Liver (tissue), 9 donors: ENCODE data around the gene VWF. TPM values are rescaled to one million over a fixed set of nuclear protein-coding genes. Genes with fewer than 3 reads are reported as not detected.

Experiments
- DNase-seq: peaks from one replicate; pipeline ENCODE4 v3.0.0-alpha.2; 2017; ENCODE audit warnings: low spot score
- H3K27ac ChIP-seq, 2 donors: one replicate each; pipeline ENCODE4 v1.7.0; 2013; ENCODE audit warnings: inconsistent platforms in 2 of 2, low read length in 2 of 2, control low read depth in 1 of 2, low read depth in 1 of 2, mild to moderate bottlenecking in 1 of 2
- H3K27me3 ChIP-seq, 4 donors: one replicate each; pipeline versions ENCODE4 v1.6.1 to v1.7.0; 2013; ENCODE audit warnings: low read length in 3 of 4, inconsistent platforms in 1 of 4, mild to moderate bottlenecking in 1 of 4, moderate library complexity in 1 of 4; ENCODE audit not compliant: control insufficient read depth in 4 of 4, insufficient read depth in 4 of 4
- H3K36me3 ChIP-seq, 4 donors: one replicate each; pipeline versions ENCODE4 v1.6.1 to v1.7.0; 2013; ENCODE audit warnings: low read length in 3 of 4, mild to moderate bottlenecking in 3 of 4, low read depth in 1 of 4, moderate library complexity in 1 of 4; ENCODE audit not compliant: control insufficient read depth in 4 of 4, insufficient read depth in 3 of 4
- H3K4me1 ChIP-seq, 4 donors: one replicate each; pipeline versions ENCODE4 v1.6.1 to v1.7.0; 2013; ENCODE audit warnings: low read length in 3 of 4, mild to moderate bottlenecking in 3 of 4, moderate library complexity in 1 of 4; ENCODE audit not compliant: control insufficient read depth in 4 of 4, insufficient read depth in 4 of 4
- H3K4me3 ChIP-seq, 3 donors: one replicate each; pipeline versions ENCODE4 v1.6.1 to v1.7.0; 2013; ENCODE audit warnings: low read length in 3 of 3, control low read depth in 1 of 3, low read depth in 1 of 3, mild to moderate bottlenecking in 1 of 3
- H3K9ac ChIP-seq, 2 donors: one replicate each; pipeline ENCODE4 v1.7.0; 2013; ENCODE audit warnings: low read length in 2 of 2, mild to moderate bottlenecking in 2 of 2, moderate library complexity in 2 of 2, control low read depth in 1 of 2, low read depth in 1 of 2
- H3K9me3 ChIP-seq, 4 donors: one replicate each; pipeline versions ENCODE4 v1.6.1 to v1.7.0; 2013; ENCODE audit warnings: low read length in 3 of 4; ENCODE audit not compliant: control insufficient read depth in 4 of 4
- EGR1 ChIP-seq, 2 donors: IDR thresholded peaks; 2 replicates each; pipeline ENCODE4 v1.6.1; 2016 to 2018; ENCODE audit warnings: antibody characterized with exemption in 2 of 2, low read depth in 2 of 2
- JUND ChIP-seq, 2 donors: IDR thresholded peaks; 2 replicates each; pipeline ENCODE4 v1.6.1; 2016; ENCODE audit warnings: antibody characterized with exemption in 2 of 2
- NR2F2 ChIP-seq: IDR thresholded peaks from 2 replicates; pipeline ENCODE4 v1.6.1; 2016; ENCODE audit warnings: antibody characterized with exemption
- SP1 ChIP-seq: IDR thresholded peaks from 2 replicates; pipeline ENCODE4 v1.6.1; 2018; ENCODE audit warnings: antibody characterized with exemption, mild to moderate bottlenecking
- WGBS: extraction: QIAGEN DNeasy Blood & Tissue Kit; methylation state at CpG from one replicate; pipeline ENCODE4 v1.1.7; 2013; 5-methylcytosine and 5-hydroxymethylcytosine counted together
- polyA plus RNA-seq, 2 donors: library from polyadenylated mRNA; stranded (reverse) in 1 of 2; unstranded in 1 of 2; fragments of 200-250 nt in 1 of 2; fragments of >200 nt in 1 of 2; fragmentation: Nextera tagmentation in 1 of 2; extraction: Ambion mirVana in 1 of 2; gene quantifications; one replicate each; pipeline versions ENCODE4 v1.2.1 to v1.2.3, GENCODE V29; 2013 to 2015
- total RNA-seq, 2 donors: library from RNA; depleted of rRNA; stranded (reverse); fragments of >200 nt; gene quantifications; one replicate each; pipeline ENCODE4 v1.2.3, GENCODE V29; 2014
- TF ChIP-seq, protein P1 (sequence below): IDR thresholded peaks from 2 replicates; pipeline ENCODE4 v1.6.1; 2016; ENCODE audit warnings: antibody characterized with exemption
- TF ChIP-seq, protein P2 (sequence below): fragments of 150-350 bp; IDR thresholded peaks from 2 replicates; pipeline ENCODE4 v1.5.1; 2017; ENCODE audit warnings: improper control_type of control experiment, low read depth, low read length; ENCODE audit not compliant: missing input control
- donor health status: healthy.
- donor health status: healthy.
- donor health status: healthy.
- donor health status: healthy.
- donor health status: healthy.

Gene VWF
- total and polyA plus RNA-seq, 4 donors, result 2.1 to 10.8 (median 4.0) TPM

- H3K9ac ChIP-seq, result no peak overlapping the region
- no peak overlapping the region for H3K27ac ChIP-seq
- H3K4me1 ChIP-seq, result peaks cover 0 to under 1% (median 0%) of the 10 kb centered on the region in 4 donors
- no peak overlapping the region for H3K4me3 ChIP-seq
- no peak for TF ChIP-seq SP1
- 94% methylated on average over 15 of the region's 15 CpGs for WGBS
- H3K36me3 ChIP-seq, result no peaks in the 10 kb centered on the region
- H3K27me3 ChIP-seq, result no peaks in the 10 kb centered on the region
- no peaks in the 10 kb centered on the region for H3K9me3 ChIP-seq
- no peak for DNase-seq
Measured at GRCh38 chr12:6172086-6172485, 47.6 kb upstream of the VWF start.

DNA sequence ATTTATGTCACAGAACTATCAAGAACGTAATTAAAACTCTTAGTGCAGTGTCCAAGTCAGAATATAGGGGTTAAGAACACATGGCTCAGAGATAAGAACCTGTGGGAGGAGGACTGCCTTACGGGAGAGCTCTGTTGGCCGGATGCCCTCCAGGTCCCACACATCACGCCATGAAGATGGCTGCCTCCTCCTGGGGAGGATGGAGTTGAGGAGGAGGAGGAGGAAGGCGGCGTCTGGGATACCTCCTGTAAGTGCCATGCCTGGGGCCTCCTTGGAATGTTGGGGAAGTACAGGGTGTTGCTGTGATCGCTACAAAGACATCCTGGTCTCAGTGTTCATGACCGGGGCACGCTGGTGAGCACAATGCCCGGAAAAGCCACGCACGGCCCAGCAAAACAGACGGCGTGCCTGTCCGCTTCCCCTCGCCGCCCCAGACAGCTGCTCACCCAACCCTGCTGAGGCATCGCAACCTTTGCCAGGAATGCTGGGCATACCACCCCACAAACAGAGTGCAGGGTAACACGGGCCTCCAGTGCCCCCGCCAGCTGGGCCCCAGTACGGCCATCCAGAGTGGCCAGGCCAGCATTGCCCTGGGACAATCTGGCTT is 47.0 kb upstream of the VWF start:
- Histone ChIP-seq H3K27me3 (no peaks in the 10 kb centered on the region), H3K27ac (no peak overlapping the region), H3K9me3 (no peaks in the 10 kb centered on the region), H3K4me3 (no peak overlapping the region), H3K36me3 (no peaks in the 10 kb centered on the region), H3K9ac (no peak overlapping the region), H3K4me1 (peaks cover 0 to 4% (median 0%) of the 10 kb centered on the region in 4 donors)
- DNase-seq, result no peak
- 93% methylated on average over 21 of the region's 21 CpGs for WGBS
- TF ChIP-seq SP1 (peak; percentile 27), NR2F2 (peak; percentile 38)
- TF ChIP-seq, protein P1, sequence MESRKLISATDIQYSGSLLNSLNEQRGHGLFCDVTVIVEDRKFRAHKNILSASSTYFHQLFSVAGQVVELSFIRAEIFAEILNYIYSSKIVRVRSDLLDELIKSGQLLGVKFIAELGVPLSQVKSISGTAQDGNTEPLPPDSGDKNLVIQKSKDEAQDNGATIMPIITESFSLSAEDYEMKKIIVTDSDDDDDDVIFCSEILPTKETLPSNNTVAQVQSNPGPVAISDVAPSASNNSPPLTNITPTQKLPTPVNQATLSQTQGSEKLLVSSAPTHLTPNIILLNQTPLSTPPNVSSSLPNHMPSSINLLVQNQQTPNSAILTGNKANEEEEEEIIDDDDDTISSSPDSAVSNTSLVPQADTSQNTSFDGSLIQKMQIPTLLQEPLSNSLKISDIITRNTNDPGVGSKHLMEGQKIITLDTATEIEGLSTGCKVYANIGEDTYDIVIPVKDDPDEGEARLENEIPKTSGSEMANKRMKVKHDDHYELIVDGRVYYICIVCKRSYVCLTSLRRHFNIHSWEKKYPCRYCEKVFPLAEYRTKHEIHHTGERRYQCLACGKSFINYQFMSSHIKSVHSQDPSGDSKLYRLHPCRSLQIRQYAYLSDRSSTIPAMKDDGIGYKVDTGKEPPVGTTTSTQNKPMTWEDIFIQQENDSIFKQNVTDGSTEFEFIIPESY, result no peak

GRCh38 chr12:6167327-6168280 is 43.1 kb upstream of the VWF start:
- 78% methylated on average over 17 of the region's 17 CpGs for WGBS
- Histone ChIP-seq H3K36me3 (no peaks in the 10 kb centered on the region), H3K27me3 (no peaks in the 10 kb centered on the region), H3K4me1 (peaks cover 0 to 8% (median 4%) of the 10 kb centered on the region in 4 donors), H3K27ac (peak overlapping the region; percentile 23 to 32), H3K4me3 (no peak overlapping the region), H3K9me3 (no peaks in the 10 kb centered on the region), H3K9ac (no peak overlapping the region)
- TF ChIP-seq NR2F2 (peak; percentile 5), EGR1 (IDR thresholded peaks at IDR 0.05; ENCODE audit: low read depth in 2 of 2) (no peak), JUND (IDR thresholded peaks at IDR 0.05) (peak; percentile 78 to 84)
- TF ChIP-seq, protein P2, sequence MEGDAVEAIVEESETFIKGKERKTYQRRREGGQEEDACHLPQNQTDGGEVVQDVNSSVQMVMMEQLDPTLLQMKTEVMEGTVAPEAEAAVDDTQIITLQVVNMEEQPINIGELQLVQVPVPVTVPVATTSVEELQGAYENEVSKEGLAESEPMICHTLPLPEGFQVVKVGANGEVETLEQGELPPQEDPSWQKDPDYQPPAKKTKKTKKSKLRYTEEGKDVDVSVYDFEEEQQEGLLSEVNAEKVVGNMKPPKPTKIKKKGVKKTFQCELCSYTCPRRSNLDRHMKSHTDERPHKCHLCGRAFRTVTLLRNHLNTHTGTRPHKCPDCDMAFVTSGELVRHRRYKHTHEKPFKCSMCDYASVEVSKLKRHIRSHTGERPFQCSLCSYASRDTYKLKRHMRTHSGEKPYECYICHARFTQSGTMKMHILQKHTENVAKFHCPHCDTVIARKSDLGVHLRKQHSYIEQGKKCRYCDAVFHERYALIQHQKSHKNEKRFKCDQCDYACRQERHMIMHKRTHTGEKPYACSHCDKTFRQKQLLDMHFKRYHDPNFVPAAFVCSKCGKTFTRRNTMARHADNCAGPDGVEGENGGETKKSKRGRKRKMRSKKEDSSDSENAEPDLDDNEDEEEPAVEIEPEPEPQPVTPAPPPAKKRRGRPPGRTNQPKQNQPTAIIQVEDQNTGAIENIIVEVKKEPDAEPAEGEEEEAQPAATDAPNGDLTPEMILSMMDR, result no peak
- no peak for DNase-seq
